SK-N-SH (cell line): ENCODE results near the gene PKIB. TPM values are rescaled to one million over a fixed set of nuclear protein-coding genes. Genes with fewer than 3 reads are reported as not detected.

Experiments
- CTCF ChIA-PET: fragments of 300-600, 350-600 bp; formaldehyde crosslinking; extraction: SDS; loops from one replicate; lab custom pipeline; 2021; lab: Yijun Ruan, JAX
- POLR2A ChIA-PET: fragments of 350-600 bp; sonication (Branson Sonifier 250); formaldehyde crosslinking; extraction: SDS; loops from one replicate; lab custom pipeline; 2020; ENCODE audit warnings: antibody characterized with exemption, inconsistent platforms; lab: Yijun Ruan, JAX
- DNase-seq: peaks from one replicate; pipeline ENCODE4 v3.0.0; 2012
- H2AFZ ChIP-seq: fragments of 200-600 bp; sonication (generic); 2 replicates; pipeline ENCODE4 v1.8.1; 2016; ENCODE audit warnings: antibody characterized with exemption, mild to moderate bottlenecking, low read depth
- H3F3A ChIP-seq: fragments of 200-600 bp; sonication (generic); replicated peaks from 2 replicates; pipeline ENCODE3; 2016; ENCODE audit warnings: antibody characterized with exemption, mild to moderate bottlenecking; ENCODE audit not compliant: insufficient read depth
- H3K27ac ChIP-seq, 2 experiments: fragments of 200-500 bp in 1 of 2; fragments of 200-600 bp in 1 of 2; sonication (Bioruptor generic) in 1 of 2; sonication (generic), shearing (Covaris generic) in 1 of 2; 2 replicates each; pipeline versions ENCODE4 v1.5.1 to v1.6.1; 2014 to 2016; ENCODE audit warnings: low read depth in 2 of 2, inconsistent platforms in 1 of 2, low read length in 1 of 2, mild to moderate bottlenecking in 1 of 2, mixed read lengths in 1 of 2
- H3K27me3 ChIP-seq: fragments of 200-600 bp; sonication (generic), shearing (Covaris generic); 2 replicates; pipeline ENCODE4 v1.6.1; 2016; ENCODE audit warnings: mixed run types; ENCODE audit not compliant: insufficient read depth
- H3K36me3 ChIP-seq, 2 experiments: fragments of 200-500 bp in 1 of 2; fragments of 200-600 bp in 1 of 2; sonication (Bioruptor generic) in 1 of 2; sonication (generic) in 1 of 2; replicated peaks in 1 of 2; 2 replicates each; pipeline versions ENCODE3 to v1.5.1; 2014 to 2016; ENCODE audit warnings: low read length in 1 of 2, mild to moderate bottlenecking in 1 of 2; ENCODE audit not compliant: insufficient read depth in 2 of 2, control insufficient read depth in 1 of 2
- H3K4me1 ChIP-seq, 2 experiments: fragments of 200-500 bp in 1 of 2; fragments of 200-600 bp in 1 of 2; sonication (Bioruptor generic) in 1 of 2; sonication (generic), shearing (Covaris generic) in 1 of 2; 2 replicates each; pipeline versions ENCODE4 v1.5.1 to v1.6.1; 2014 to 2016; ENCODE audit warnings: low read depth in 1 of 2, low read length in 1 of 2, mixed run types in 1 of 2; ENCODE audit not compliant: insufficient read depth in 2 of 2, control insufficient read depth in 1 of 2
- H3K4me2 ChIP-seq: fragments of 200-600 bp; sonication (generic), shearing (Covaris generic); 2 replicates; pipeline ENCODE4 v1.6.1; 2017; ENCODE audit warnings: mixed run types
- H3K4me3 ChIP-seq, 2 experiments: fragments of 200-500 bp in 1 of 2; fragments of 200-600 bp in 1 of 2; sonication (Bioruptor generic) in 1 of 2; sonication (generic), shearing (Covaris generic) in 1 of 2; 2 replicates each; pipeline versions ENCODE4 v1.5.1 to v1.8.1; 2014 to 2016; ENCODE audit warnings: low read depth in 2 of 2, inconsistent platforms in 1 of 2, low read length in 1 of 2, mild to moderate bottlenecking in 1 of 2, mixed read lengths in 1 of 2, moderate library complexity in 1 of 2
- H3K79me2 ChIP-seq: fragments of 200-600 bp; sonication (generic); 2 replicates; pipeline ENCODE4 v1.8.1; 2017; ENCODE audit warnings: mild to moderate bottlenecking; ENCODE audit not compliant: insufficient read depth
- H3K9ac ChIP-seq: fragments of 200-600 bp; sonication (generic); 2 replicates; pipeline ENCODE4 v1.6.1; 2017; ENCODE audit warnings: mixed run types
- H3K9me2 ChIP-seq: fragments of 200-600 bp; sonication (generic); 2 replicates; pipeline ENCODE4 v1.6.1; 2017; ENCODE audit warnings: mixed run types
- H3K9me3 ChIP-seq: fragments of 200-600 bp; sonication (generic); 2 replicates; pipeline ENCODE4 v1.6.1; 2017; ENCODE audit warnings: mixed run types, mild to moderate bottlenecking, moderate library complexity
- H4K20me1 ChIP-seq: fragments of 200-600 bp; sonication (generic); 2 replicates; pipeline ENCODE4 v1.6.1; 2017; ENCODE audit warnings: mild to moderate bottlenecking, mixed run types; ENCODE audit not compliant: insufficient read depth
- CTCF ChIP-seq: fragments of 200-600 bp; sonication (generic); IDR thresholded peaks from 2 replicates; pipeline ENCODE4 v1.6.1; 2017; ENCODE audit warnings: antibody characterized with exemption, mild to moderate bottlenecking, moderate library complexity
- ELF1 ChIP-seq: IDR thresholded peaks from 2 replicates; pipeline ENCODE4 v1.4.0; 2012
- EP300 ChIP-seq, 2 experiments: IDR thresholded peaks; 2 replicates each; pipeline versions ENCODE4 v1.4.0 to v1.6.1; 2012; ENCODE audit warnings: borderline replicate concordance in 1 of 2, low read depth in 1 of 2, low read length in 1 of 2
- EZH2phosphoT487 ChIP-seq: fragments of 200-600 bp; sonication (generic); IDR thresholded peaks from 2 replicates; pipeline ENCODE4 v1.6.1; 2017; ENCODE audit warnings: low read depth, mixed run types, mild to moderate bottlenecking, antibody characterized with exemption, moderate library complexity, borderline replicate concordance
- FOXJ3 ChIP-seq: sonication (generic); formaldehyde crosslinking; IDR thresholded peaks from 2 replicates; pipeline ENCODE4 v1.5.1; 2020; ENCODE audit warnings: mild to moderate bottlenecking, missing genetic modification reagents
- FOXM1 ChIP-seq: IDR thresholded peaks from 2 replicates; pipeline ENCODE4 v1.4.0; 2012; ENCODE audit warnings: low read depth, mild to moderate bottlenecking
- GATA2 ChIP-seq: sonication (generic); formaldehyde crosslinking; IDR thresholded peaks from 2 replicates; pipeline ENCODE4 v1.5.0; 2020; ENCODE audit warnings: mild to moderate bottlenecking, missing genetic modification reagents
- JUND ChIP-seq: IDR thresholded peaks from 2 replicates; pipeline ENCODE4 v1.4.0; 2012
- MEF2A ChIP-seq: IDR thresholded peaks from 2 replicates; pipeline ENCODE4 v1.4.0; 2012; ENCODE audit warnings: low read depth, borderline replicate concordance
- NFIC ChIP-seq: IDR thresholded peaks from 2 replicates; pipeline ENCODE4 v1.4.0; 2012; ENCODE audit warnings: borderline replicate concordance
- NRF1 ChIP-seq: IDR thresholded peaks from 2 replicates; pipeline ENCODE4 v1.6.1; 2012; ENCODE audit warnings: low read depth, mild to moderate bottlenecking, low read length
- PBX3 ChIP-seq: IDR thresholded peaks from 2 replicates; pipeline ENCODE4; 2012
- POLR2AphosphoS5 ChIP-seq: IDR thresholded peaks from 2 replicates; pipeline ENCODE4 v1.6.1; 2012; ENCODE audit warnings: low read depth, low read length
- RCOR1 ChIP-seq: fragments of 150-350 bp; IDR thresholded peaks from 2 replicates; pipeline ENCODE4 v1.6.1; 2017; ENCODE audit warnings: antibody characterized with exemption, low read length
- RFX5 ChIP-seq: IDR thresholded peaks from 2 replicates; pipeline ENCODE4 v1.6.1; 2012; ENCODE audit warnings: mild to moderate bottlenecking, improper control_type of control experiment, low read length
- SMC3 ChIP-seq: IDR thresholded peaks from 2 replicates; pipeline ENCODE4 v1.6.1; 2012; ENCODE audit warnings: low read depth, low read length, improper control_type of control experiment
- TAF1 ChIP-seq: IDR thresholded peaks from 2 replicates; pipeline ENCODE4 v1.6.1; 2012; ENCODE audit warnings: low read depth, mild to moderate bottlenecking, low read length, moderate library complexity, borderline replicate concordance
- TCF12 ChIP-seq: IDR thresholded peaks from 2 replicates; pipeline ENCODE4 v1.4.0; 2012
- USF2 ChIP-seq: fragments of 150-350 bp; IDR thresholded peaks from 2 replicates; pipeline ENCODE4 v1.6.1; 2017; ENCODE audit warnings: antibody characterized with exemption, low read length, low read depth, borderline replicate concordance
- YY1 ChIP-seq: IDR thresholded peaks from 2 replicates; pipeline ENCODE4 v1.4.0; 2012; ENCODE audit warnings: low read depth, mild to moderate bottlenecking
- WGBS: methylation state at CpG from one replicate; pipeline ENCODE4 v1.1.6; 2017; ENCODE audit warnings: low lambda C conversion rate; 5-methylcytosine and 5-hydroxymethylcytosine counted together
- polyA plus RNA-seq, 3 experiments: library from polyadenylated mRNA; depleted of rRNA; stranded (reverse); fragments of >200 nt; gene quantifications; 2 replicates each; pipeline ENCODE4 v1.2.3, GENCODE V29; 2012
- TF ChIP-seq, protein P1 (sequence below): IDR thresholded peaks from 2 replicates; pipeline ENCODE4 v1.6.1; 2012; ENCODE audit warnings: mild to moderate bottlenecking, low read depth, low read length, moderate library complexity
- TF ChIP-seq, protein P2 (sequence below): IDR thresholded peaks from 2 replicates; pipeline ENCODE4 v1.4.0; 2012; ENCODE audit warnings: low read depth, borderline replicate concordance

PKIB gene
- polyA plus RNA-seq, 1 of the 3 experiments (the other 2 are of a cell fraction): 0.30 TPM

DNA sequence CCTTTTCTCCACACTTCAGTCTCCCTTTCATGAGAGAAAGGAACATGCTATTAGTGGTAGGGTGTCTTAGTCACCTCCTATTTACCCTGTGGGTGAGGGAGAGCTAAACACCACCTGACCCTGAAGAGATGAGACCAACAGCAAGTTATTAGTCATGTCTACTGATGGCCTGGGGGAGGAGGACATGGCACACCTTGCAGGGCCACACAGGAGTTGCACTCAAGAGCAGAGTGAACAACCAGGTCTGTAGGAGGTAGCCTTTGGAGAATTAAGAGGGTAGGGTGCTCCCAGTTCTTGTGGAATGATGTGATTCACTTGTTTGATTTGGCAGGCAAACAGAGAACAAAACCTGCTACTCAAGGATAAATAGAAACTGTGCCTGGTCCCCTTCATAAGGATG is 86.6 kb downstream of the PKIB start (continued):
- TF ChIP-seq CTCF (no peak), TAF1 (no peak)

DNA sequence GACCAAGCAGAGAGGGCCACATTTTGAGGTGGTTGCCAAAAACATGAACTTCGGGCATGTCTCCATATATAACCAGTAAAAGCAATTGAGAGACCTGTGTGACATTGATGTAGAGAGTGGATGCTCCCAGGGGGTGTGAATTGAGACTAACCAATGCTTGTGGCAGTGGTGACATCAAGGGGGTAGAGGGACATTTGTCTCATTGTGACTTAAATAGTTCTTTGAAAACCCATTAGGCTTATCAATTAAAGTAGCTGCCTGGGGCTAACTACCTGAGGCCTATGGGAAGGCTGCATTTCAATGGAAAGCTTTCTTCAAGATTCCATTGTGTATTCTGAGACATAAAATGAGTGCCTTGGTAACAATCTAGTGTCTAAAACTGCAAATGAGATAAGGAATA is 87.3 kb downstream of the PKIB start:
- CTCF ChIA-PET: interaction anchor here (1.3 kb wide), 1 partner anchor 10 kb away, joined by 3 read pairs; no protein-coding TSS in a partner anchor
- Histone ChIP-seq H3K4me1 (peaks cover 0 to 17% of the 10 kb centered on the region in 2 experiments; a peak in 3 of 4 replicates), H3K4me2 (no peak overlapping the region), H3K79me2 (no peaks in the 10 kb centered on the region), H3K27ac (no peak overlapping the region), H3K9ac (no peak overlapping the region), H3K36me3 (no peaks in the 10 kb centered on the region), H2AFZ (no peak overlapping the region), H3K27me3 (no peaks in the 10 kb centered on the region), H3K9me2 (no peaks in the 10 kb centered on the region), H3K4me3 (no peak overlapping the region), H3K9me3 (no peaks in the 10 kb centered on the region), H4K20me1 (no peaks in the 10 kb centered on the region), H3F3A (peaks cover 6% of the 10 kb centered on the region)
- TF ChIP-seq, protein P1, sequence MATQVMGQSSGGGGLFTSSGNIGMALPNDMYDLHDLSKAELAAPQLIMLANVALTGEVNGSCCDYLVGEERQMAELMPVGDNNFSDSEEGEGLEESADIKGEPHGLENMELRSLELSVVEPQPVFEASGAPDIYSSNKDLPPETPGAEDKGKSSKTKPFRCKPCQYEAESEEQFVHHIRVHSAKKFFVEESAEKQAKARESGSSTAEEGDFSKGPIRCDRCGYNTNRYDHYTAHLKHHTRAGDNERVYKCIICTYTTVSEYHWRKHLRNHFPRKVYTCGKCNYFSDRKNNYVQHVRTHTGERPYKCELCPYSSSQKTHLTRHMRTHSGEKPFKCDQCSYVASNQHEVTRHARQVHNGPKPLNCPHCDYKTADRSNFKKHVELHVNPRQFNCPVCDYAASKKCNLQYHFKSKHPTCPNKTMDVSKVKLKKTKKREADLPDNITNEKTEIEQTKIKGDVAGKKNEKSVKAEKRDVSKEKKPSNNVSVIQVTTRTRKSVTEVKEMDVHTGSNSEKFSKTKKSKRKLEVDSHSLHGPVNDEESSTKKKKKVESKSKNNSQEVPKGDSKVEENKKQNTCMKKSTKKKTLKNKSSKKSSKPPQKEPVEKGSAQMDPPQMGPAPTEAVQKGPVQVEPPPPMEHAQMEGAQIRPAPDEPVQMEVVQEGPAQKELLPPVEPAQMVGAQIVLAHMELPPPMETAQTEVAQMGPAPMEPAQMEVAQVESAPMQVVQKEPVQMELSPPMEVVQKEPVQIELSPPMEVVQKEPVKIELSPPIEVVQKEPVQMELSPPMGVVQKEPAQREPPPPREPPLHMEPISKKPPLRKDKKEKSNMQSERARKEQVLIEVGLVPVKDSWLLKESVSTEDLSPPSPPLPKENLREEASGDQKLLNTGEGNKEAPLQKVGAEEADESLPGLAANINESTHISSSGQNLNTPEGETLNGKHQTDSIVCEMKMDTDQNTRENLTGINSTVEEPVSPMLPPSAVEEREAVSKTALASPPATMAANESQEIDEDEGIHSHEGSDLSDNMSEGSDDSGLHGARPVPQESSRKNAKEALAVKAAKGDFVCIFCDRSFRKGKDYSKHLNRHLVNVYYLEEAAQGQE: no peak
- TF ChIP-seq POLR2AphosphoS5 (no peak), GATA2 (CRISPR knock-in tag) (no peak), FOXM1 (no peak), RFX5 (no peak), TCF12 (no peak), ELF1 (no peak), EP300 (IDR thresholded peaks at IDR 0.05; ENCODE audit: borderline replicate concordance in 1 of 2, low read depth in 1 of 2, low read length in 1 of 2) (no peak), MEF2A (no peak), SMC3 (no peak), NRF1 (no peak), PBX3 (no peak), USF2 (no peak), FOXJ3 (CRISPR knock-in tag) (no peak), RCOR1 (no peak), JUND (no peak), EZH2phosphoT487 (no peak), YY1 (no peak), NFIC (no peak)
- TF ChIP-seq, protein P2, sequence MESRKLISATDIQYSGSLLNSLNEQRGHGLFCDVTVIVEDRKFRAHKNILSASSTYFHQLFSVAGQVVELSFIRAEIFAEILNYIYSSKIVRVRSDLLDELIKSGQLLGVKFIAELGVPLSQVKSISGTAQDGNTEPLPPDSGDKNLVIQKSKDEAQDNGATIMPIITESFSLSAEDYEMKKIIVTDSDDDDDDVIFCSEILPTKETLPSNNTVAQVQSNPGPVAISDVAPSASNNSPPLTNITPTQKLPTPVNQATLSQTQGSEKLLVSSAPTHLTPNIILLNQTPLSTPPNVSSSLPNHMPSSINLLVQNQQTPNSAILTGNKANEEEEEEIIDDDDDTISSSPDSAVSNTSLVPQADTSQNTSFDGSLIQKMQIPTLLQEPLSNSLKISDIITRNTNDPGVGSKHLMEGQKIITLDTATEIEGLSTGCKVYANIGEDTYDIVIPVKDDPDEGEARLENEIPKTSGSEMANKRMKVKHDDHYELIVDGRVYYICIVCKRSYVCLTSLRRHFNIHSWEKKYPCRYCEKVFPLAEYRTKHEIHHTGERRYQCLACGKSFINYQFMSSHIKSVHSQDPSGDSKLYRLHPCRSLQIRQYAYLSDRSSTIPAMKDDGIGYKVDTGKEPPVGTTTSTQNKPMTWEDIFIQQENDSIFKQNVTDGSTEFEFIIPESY: no peak
- no peak for DNase-seq
- POLR2A ChIA-PET: no interaction called here
- WGBS: 25% methylated on average over 1 of the region's 1 CpG
